IPS-NIHi7 (cell line): Measurements from ENCODE around the gene NCS1.

Experiments
- DNase-seq: peaks from one replicate; pipeline ENCODE4 v3.0.0; 2012; ENCODE audit warnings: mixed read lengths; ENCODE audit errors: extremely low spot score

Gene NCS1

DNA sequence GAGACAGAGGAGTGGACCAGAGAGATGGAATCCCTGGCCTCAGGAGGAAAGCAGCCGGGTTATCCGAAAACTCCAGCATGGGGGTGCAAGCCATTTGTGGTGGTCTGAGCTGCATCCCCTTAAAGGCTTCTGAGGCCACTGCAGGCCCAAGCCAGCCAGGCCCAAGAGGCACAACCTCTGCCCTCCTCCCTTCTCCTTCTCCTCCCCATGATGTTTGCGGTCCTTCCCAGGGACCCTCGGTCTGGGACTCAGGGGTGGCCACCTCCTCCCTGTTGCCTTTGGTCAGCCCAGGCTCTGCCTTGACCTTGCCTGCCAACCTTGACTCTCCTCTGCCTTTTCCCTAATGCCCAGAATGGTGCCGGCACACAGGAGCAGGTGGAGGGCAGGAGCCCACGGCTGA lies 4.6 kb downstream of the NCS1 start:
- DNase-seq = no peak

GRCh38 chr9:130177898-130178805 lies 5.9 kb downstream of the NCS1 start:
- DNase-seq = no peak

DNA sequence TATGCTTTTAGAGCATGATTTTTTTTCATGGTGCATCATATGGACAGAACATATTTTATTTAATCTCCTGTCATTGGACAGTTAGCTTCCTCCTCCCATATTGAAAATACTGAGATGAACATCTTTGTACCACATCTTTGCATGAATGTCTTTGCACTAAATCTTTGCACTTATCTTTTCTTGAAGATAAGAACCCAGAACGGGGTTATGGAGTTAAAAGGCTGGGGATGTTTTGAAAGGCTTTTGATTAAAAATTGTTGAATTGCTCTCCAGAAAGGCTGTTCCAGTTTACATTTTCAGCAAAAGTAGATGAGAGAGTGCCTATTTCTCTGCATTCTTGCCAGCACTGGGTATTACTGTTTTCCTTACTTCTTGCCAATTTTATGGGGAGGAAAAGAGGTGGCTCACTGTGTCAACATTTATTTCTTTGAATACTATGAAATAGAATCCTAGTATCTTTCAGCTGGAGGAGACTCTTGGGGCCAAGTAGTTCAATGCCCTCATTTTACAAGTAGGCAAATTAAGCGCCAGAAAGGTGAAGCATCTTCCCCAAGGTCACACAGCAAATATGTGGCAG lies 7.2 kb downstream of the NCS1 start:
- DNase-seq = no peak

- DNase-seq = no peak
These were observed 8.3 kb downstream of the NCS1 start for GRCh38 chr9:130180516-130180915.

DNA sequence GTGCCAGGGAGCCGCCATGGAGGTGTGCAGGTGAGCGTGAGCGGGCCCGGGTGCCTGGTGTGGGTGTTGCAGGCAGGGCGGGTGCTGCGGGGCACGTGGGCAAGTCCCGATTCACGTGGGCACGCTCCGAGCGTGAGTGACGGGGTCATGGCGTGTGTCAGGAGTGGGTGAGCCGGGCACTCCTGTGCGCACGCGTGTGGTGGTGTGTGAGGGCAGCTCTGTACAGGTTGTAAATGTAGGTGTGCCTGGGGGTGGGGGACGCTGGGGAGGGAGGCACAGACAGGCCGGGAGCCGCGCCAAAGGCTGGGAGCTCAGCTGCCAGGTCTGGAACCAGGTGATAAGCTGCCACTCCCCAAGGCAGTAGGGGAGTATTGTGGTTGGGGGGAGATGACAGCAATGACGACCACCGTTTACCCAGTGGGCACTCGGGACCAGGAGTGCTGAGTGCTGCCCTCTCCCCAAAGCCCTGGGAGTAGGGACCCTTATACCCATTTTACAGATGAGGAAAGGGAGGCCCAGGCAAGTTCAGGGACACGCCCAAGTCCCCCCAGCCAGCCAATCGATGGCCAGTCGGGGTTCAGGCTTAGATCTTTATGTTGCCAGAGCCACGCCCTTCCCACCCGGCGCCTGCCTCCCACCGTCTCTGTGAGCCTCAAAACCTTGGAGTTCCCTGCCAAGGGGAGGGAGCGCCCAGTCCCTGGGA lies 9.6 kb downstream of the NCS1 start:
- DNase-seq = no peak

GRCh38 chr9:130182381-130182909 lies 10.2 kb downstream of the NCS1 start:
- DNase-seq = no peak

- DNase-seq = peak; percentile 55
These were observed 11.0 kb downstream of the NCS1 start for GRCh38 chr9:130183133-130183762.

DNA sequence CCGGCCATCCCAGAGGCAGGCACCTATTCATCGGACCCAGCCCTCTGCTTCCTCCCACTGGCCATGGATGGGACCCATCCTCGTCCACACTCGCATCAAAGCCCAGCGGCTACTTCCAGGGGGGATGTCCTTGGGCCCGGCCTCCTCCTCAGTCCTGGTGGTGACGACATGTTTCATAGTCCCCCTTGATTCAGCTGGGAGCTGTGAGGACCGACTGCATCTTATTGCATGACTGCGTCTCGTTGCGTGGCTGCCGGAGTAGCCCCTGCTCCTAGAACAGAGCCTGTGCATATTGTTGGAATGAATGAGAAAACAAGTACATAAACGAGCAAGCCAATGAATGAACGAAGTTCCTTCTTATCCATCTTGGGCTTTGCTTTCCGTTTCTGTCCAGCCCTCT lies 12.8 kb downstream of the NCS1 start:
- DNase-seq = no peak

GRCh38 chr9:130185490-130186031 lies 13.4 kb downstream of the NCS1 start:
- no peak for DNase-seq

- no peak for DNase-seq
These were observed 13.8 kb downstream of the NCS1 start for GRCh38 chr9:130186051-130186450.

DNA sequence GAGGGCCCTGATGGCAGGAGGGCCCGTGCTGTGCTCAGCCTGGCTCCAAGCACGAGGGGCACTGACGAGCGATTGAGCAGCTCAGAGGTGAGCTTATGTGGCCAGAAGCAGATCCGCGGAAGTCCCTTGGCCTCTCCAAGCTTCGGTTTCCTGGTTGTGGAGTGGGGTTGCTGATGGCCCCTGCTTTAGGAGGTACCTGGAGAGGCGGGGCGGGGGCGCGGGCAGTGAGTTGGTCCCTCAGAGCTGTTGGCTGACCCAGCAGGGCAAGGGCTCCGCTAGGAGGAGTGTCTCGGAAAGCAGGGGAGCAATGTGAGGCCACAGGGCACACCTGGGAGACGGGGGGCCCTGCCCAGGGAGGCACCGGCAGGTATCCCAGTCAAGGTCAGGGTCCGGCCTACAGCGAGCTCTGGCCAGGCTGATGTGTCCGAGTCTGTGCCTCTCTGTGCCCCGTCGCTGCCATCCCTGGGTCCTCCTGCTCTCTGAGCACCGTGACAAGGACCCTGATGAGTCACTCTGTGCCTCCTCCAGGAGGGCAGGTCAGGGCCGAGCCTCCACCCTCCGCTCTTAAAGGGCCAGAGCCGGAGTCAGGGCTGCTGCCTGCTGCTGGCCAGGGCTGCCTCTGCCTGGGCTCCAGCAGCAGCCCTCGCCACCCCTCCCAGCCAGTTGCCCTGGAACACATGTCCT lies 14.8 kb downstream of the NCS1 start:
- peak; percentile 90 for DNase-seq

GRCh38 chr9:130187523-130187846 lies 15.3 kb downstream of the NCS1 start:
- no peak for DNase-seq

DNA sequence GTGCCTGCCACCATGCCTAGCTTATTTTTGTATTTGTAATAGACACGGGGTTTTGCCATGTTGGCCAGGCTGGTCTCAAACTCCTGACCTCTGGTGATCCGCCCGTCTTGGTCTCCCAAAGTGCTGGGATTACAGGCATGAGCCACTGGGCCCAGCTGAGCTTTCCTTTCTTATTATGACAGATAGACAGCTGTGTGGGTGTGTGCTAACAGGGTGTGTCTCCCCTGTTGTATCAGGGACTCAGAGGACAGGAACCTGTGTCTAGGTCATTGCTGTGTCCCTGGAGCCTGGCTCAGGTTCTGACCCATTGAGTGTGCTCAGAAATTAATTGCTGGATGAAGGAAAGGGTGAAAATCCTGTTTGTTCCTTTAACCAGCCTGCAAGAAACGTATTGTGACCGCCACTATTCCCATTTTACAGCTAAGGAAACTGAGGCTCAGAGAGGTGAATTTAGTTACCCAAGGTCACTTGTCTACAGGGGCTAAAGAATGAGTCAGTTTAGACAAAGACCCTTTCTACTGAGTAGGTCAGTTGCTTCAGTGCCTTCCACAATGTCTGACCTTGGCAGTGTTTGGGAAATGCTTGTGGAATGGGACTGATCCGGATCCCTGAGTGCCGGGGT lies 16.8 kb downstream of the NCS1 start:
- no peak for DNase-seq

DNA sequence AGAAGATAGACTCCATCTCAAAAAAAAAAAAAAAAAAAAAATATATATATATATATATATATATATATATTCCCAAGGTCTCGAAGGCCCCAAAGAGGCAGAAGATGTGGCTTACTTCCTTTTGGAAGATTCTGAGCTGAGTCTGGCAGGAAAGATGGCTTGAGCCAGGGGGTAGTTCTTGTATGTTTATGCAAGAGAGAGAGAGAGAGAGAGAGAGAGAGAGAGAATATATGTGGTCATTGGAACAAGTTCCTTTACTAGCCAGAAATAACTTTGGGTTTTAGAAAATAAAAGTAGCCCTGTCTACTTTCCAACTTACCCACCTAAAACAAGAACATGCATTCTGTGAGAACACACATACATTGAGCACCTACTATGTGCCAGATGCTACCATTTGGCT lies 17.6 kb downstream of the NCS1 start:
- DNase-seq = no peak

- DNase-seq = no peak
These were observed 19.0 kb downstream of the NCS1 start for GRCh38 chr9:130191068-130191748.

DNA sequence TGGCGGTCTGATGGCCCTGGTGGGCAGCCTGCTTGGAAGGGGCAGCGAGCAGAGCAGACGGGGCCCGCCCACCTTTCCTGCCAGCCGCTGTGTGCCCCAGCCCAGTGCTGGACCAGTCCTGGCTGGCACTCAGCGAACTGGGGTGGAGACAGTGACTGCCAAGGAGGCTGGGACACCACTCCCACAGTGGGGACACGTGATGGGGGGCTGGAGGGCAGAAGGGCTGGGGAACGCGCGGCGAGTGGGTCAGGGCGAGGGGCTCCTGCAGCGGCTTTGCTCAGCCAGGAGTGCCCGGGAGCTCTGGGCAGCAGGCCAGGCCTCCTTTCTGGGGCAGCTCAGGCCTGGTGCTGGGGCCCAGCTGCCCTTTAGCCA lies 19.5 kb downstream of the NCS1 start:
- no peak for DNase-seq

- no peak for DNase-seq
These were observed 20.3 kb downstream of the NCS1 start for GRCh38 chr9:130192382-130192999.

- DNase-seq = peak; percentile 32
These were observed 20.9 kb downstream of the NCS1 start for GRCh38 chr9:130193103-130193502.

- DNase-seq = peak; percentile 49
These were observed 21.6 kb downstream of the NCS1 start for GRCh38 chr9:130193531-130194377.
